Hepatic stellate cell (primary cell): ENCODE measurements around the gene GALR2.

Source experiments
- DNase-seq: peaks from one replicate; pipeline ENCODE4 v3.0.0; 2011; ENCODE audit warnings: low spot score

GALR2 gene

DNA sequence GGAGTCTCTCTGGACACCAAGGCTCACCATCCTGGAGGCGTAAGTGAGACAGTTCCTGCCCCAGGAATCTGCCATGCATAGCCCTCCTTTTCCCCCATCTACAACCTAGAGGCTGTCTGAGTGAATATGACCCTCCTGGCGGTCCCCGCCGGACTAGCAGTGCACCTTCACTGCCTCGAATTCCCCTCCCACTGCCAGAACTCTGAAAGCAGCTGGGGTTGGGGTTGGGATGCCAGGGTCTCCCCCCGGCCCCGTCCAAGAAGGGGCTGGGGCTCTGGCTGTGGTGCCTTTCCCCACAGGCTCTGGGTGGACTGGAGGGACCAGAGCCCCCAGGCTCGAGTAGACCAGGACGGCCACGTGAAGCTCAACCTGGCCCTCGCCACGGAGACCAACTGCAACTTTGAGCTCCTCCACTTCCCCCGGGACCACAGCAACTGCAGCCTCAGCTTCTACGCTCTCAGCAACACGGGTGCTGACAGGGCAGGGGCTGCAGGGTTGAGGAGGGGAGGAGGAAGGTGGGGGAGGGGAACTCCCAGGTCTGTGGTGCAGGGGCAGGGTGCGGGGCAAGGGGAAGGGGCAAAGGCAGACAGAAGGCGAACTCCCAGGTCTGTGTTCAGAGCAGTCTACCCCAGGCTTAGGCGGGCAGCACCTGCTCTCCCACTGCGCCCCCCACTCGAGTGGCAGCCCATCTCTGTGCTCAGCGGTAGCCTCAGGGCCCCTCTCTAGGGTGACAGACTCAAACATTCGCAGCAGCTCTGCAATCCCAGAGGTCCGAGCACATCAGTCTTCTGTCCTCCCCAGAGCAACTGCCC, 5.6 kb downstream of the GALR2 start:
- no peak for DNase-seq

DNA sequence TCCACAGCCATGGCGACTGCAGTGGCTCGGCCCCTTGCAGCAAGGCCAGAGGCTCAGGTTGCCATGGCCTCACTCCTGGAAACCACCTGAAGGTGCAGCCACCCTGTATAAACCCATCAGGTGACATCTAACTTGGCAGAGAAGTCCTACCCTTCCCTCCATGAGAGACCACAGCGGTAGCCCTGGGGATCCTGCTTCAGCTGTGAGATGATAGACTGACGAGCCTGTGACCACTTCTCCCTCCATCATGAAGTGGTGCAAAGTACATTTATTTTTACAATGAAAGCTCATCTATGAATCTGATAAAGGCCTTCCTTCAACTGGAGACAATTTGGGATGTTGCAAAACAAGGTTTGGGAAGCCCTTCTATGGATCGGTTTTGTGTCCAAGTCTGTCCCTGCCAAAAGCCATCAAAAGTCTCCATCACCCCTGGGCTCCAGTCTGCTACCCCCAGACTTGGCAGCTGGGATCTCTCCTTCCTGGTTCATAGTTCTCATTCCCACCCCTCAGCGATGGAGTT, 6.2 kb downstream of the GALR2 start:
- DNase-seq, result no peak

DNA sequence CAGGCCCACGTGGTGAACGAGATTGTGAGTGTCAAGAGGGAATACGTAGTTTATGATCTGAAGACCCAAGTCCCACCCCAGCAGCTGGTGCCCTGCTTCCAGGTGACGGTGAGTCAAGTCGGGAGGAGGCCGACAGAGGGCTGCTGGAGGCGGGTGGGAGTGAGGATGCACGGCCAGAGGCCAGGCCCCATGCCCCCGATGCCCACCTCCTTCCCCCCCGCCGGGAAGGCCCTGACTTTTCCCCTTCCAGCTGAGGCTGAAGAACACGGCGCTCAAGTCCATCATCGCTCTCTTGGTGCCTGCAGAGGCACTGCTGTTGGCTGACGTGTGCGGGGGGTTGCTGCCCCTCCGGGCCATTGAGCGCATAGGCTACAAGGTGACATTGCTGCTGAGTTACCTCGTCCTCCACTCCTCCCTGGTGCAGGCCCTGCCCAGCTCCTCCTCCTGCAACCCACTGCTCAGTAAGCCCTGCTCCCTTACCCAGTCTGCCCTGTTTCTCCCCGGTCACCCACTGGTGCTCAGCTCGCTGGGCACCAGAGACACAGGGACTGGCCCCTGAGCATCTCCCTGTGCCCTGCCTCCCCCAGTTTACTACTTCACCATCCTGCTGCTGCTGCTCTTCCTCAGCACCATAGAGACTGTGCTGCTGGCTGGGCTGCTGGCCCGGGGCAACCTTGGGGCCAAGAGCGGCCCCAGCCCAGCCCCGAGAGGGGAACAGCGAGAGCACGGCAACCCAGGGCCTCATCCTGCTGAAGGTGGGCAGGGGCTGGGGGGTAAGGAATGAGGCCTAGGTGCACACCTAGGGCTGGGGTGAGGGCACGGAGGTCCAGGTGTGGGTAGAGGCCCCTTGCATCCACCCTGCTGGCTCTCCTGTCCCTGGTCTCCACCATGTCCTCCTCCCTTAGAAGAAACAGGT, 7.0 kb downstream of the GALR2 start:
- no peak for DNase-seq

DNA sequence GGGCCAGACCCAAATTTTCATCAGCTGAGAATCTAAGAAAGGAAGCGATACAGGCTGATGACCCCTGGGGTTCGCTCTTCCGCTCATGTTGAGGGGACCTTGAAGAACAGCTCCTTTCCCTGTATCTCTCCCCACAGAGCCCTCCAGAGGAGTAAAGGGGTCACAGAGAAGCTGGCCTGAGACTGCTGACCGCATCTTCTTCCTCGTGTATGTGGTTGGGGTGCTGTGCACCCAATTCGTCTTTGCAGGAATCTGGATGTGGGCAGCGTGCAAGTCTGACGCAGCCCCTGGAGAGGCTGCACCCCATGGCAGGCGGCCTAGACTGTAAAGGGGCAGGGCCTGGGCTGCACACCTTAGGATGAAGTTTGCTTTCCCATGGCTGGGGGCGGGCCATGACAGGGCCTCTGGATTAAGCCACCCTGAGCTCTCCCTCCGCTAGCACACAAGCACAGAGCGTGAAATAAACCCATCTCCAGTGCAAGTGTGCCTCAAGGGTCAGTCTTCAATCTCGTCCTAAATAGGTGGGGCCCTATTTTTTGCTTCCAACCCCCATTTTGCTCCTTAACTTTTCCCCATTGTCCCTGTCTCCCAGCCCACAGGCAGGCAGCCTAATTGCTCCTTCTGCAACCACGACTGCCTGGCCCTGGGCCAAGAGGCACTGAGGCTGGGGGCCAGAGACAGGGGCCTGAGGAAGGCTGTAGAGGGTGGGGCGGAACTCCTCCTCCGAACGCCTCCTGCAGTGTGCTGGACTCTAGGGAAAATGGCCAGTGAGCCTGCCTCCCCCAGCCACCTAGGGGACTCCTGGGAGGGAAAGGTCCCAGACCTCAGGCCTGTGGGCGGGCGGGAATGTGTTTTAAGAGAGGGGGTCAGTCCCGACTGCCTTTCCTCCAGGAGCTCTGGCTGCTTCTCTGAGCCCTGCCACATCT, 8.0 kb downstream of the GALR2 start:
- DNase-seq, result no peak

DNA sequence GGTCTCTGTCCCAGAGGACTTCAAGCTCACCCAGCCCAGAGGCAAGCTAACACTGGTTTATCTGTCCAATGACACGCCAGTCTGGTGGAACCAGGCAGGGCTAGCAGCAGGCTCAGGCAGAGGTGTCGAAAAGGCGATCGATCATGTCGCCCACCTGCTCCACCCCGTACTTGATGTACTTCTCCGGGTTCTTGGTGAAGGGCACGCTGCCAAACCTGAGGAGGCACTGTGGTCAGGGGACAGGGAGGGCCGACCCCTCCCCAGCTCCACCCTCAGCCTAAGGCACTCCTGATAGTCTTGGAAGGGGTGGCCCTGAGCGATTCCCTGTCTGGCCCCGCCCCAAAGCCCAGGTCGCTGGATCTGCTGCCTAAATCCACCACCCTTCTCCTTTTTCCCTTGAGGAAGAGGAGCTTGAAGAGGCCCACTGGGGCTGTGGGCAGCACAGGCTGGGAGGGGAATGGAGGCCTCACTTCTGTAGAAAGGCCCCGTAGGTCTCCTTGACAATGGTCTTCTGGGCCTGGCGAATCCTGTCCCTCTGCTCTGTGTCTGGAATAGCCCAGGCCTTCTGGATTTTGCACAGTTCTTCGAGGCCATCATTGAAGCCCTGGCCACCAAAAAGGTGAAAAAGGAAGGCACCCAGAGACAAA, 9.1 kb downstream of the GALR2 start:
- DNase-seq, result no peak

DNA sequence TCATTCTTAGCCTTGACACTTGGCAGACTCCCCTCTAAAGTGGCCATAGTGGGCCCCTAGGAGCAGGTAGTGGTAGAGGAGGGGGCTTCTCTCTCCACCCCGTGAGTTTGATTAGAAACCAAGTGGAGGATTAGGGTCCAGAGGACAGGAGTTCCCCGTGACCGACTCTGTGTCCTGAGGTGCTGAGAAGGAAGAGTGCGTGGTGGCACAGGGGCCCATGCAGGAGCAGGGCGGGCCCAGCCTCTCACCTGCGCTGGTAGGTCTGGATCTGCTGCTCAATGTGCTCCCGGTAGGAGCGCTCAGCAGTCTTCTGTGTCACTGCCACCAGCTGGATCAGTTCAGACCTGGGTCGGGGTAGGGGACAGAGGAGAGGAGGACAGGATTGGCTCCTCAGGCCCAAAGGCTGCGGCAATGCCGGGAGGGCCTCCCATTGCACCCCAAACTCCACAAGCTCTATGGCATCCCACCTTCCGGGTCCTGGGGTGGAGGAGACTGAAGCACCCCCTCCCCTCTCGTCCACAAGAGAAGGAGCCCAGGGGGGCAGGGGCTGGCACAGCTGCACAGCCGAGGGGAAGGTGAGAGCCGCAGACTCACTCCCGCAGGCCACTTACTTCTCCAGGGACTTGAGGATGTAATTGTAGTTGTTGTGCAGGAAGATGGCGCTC, 10.6 kb downstream of the GALR2 start:
- no peak for DNase-seq

DNA sequence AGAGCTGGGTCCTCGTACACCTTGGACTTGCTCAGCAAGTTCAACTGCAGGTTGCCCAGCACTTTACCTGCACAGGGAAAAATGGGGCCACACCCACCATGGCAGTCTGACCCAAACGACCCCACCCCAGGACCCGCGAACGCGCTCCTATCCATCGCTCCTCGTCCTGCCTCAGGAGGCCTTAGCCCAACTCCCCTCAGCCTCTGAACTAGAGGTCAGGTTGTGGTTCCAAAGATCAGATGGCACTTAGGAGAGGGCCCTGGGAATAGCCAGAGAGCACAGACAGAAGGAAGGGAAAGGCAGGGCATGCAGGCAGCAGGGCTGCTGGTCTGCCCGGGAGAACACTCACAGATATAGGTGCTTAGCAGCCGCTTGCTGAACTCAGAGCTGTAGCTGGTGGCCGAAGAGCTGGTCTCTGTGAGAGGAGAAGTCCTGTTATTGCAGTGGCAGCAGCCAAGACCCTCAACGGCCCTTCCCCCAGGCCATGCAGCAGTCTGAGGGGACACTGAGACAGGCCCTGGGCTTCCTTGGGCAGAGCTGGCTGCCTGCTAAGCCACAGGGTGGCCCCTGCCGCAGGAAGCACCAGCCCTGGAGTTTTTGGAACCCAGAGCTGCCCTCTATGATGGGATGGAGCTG, 11.3 kb downstream of the GALR2 start:
- DNase-seq, result no peak

DNA sequence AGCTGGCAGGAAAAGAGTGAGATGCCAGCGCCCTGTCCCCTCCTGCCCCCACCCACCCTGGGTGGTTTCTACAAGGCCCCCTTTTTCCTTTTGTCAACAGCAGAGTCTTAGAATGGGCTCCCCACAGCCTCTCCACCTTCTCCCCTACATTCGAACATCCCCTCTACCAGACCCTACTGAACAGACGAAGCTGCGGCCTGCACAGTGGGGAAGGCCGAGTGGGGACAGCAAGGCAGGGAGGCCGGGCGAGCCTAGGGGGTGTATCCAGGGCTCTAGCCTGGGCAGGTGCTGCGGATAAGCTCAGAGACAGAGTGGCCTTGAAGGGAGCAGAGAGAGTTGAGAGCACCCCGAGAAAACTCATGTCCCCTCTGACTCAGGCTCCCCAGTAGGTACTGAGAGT, 11.8 kb downstream of the GALR2 start:
- DNase-seq, result no peak

DNA sequence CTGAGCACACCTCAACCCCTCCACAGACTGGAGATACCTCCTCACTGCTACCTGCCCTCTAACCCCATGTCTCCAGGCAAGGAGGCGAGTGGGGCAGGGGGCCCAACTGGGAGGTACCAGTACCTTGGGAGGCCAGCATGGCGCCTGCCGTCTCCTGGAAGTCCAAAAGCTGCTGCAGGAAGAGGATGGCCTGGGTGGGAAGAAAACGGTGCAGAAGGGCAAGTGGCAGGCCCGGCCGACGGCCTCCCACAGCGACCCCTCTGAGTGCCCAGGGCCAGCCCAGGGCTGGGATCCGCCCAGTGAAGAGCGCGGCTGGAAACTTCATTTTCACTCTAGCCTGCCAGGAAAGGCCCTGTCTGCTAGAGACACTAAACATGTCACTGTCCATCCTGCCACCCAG, 12.9 kb downstream of the GALR2 start:
- no peak for DNase-seq

DNA sequence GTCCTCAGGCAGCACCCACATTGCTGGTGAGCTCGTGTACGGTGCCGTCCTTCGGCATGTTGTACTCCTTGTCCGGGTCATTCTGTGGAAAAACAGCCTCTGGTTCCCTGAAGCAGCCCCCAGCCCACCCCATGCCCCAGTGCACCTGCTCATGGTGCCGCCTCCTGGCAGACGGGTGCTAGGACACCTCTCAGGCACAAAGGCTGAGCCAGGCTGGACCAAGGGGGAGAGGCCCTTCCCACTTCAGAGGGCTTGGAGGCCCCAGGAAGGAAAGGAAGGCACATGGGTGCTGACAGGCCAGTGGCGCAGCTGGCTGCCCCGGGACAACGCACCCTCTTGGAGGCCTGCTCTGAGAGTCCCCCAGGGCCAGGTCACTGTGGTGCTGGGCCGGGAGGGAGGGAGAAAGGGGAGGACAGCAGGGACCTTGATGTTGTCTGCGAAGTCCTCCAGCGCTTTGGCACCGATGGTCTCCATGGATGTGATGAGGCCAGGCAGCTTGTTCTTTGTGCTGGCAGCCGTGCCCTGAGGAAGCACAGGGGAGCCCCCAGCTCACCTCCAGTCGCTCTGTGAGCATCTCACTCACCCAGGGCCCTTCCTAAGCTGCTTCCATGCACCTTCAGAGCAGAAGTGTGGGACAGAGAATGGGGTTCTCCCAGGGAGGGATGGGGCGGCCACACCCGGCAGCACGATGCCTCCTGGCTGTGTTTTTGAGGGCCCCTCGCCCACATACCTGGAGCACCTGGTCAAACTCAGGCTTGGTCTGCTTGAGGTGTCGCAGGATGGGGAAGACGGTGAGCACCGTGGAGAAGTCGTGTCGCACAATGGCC, 13.7 kb downstream of the GALR2 start:
- no peak for DNase-seq

DNA sequence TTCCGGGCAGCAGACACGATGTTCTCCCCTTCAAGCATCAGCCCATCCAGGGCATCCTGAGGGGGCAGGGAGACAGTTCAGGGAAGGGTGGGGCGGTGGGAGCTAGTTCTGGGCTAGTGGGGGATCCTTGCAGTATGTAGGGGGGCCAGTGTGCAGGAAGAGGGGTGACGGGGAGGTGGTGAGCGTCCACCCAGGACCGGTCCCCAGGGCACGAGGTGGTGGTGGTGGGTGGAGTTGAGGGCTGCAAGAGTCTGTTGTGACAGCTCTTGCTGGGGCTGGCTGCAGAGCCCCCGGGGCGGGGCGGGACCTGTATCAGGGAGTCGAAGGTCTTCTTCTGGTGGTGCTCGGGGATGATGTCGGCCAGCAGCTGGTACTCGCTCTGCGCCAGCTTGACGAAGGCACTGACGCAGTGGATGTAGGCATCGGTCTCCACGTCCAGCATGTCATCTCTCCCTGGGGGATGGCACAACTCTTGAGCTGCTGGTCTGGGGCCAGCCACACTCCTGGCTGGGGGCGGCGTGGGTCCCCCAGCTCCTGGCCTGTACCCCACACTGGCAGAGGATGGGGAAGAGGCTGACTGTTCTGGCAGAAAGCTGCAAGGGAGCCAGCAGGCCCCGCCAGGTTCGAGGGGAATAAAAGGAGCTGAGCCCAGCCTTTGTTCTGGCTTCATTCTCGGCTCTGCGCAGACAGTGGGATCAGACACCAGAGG, 14.4 kb downstream of the GALR2 start:
- DNase-seq, result no peak

DNA sequence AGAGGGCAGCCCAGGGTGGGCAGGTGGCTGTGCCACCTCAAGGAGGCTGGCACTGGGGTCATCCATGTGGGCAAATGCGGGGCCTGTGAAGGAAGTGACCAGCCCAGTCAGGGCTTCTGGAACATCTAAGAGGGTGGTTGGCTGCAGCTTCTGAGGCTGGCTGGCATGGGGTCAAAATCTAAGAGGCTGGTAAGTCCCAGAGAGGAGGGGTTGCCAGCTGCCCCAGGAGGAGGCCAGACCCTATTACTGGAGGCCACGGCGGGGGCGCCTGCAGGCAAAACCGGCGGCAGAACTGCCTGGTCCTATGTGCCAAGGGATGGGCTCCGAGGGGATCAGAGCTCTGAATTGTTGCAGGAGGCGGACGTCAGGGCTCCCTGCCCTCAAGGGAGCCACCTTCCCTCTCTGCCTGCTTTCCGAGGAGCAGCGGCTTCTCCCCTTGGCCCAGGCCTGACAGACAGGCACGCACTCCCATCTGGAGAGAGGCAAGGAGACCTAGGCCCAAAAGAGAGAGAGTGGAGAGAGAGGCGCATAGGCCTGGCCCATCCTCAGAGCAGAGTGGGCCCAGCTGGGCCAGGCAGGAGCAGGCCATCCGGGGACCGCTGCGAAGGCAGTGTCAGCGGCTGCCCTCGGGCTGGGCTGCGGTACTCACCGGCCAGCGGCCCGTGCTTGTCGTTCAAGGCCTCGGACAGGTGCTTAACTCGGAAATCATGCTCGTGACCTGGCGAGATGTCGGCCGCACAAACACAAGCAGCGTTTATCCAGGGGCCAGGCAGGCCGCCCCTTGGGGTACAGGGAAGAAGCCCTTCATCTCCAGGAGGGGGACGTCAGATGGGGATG, 15.3 kb downstream of the GALR2 start:
- no peak for DNase-seq

DNA sequence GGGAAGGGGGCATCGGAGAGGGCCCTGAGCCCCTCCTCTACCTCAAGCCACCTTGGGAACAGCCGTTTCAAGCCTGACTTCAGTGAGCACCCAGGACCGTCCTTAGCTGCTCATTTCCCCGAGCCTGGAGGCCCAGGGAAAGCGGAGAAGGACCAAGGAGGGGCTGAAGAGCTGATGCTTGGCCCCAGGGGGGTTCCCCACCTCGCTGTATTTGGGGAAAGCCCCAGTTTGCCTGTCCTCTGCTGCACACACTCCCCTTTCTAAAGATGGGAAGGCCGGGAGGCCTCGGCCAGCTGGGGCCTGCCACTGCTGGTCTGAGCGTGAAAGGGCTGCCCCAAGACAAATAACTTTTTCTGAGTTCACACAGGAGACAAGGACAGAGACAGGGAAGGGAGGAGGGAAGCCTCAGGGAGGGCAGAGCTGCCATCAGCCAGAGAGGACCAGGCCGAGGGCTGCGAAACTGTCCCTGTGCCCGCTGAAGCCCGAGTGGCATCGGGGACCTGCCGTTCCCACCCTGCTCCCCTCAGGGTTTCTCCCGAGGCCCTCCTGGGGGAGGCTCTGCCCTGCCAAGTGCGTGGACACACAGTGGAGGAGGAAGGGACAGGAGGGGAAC, 16.0 kb downstream of the GALR2 start:
- no peak for DNase-seq

DNA sequence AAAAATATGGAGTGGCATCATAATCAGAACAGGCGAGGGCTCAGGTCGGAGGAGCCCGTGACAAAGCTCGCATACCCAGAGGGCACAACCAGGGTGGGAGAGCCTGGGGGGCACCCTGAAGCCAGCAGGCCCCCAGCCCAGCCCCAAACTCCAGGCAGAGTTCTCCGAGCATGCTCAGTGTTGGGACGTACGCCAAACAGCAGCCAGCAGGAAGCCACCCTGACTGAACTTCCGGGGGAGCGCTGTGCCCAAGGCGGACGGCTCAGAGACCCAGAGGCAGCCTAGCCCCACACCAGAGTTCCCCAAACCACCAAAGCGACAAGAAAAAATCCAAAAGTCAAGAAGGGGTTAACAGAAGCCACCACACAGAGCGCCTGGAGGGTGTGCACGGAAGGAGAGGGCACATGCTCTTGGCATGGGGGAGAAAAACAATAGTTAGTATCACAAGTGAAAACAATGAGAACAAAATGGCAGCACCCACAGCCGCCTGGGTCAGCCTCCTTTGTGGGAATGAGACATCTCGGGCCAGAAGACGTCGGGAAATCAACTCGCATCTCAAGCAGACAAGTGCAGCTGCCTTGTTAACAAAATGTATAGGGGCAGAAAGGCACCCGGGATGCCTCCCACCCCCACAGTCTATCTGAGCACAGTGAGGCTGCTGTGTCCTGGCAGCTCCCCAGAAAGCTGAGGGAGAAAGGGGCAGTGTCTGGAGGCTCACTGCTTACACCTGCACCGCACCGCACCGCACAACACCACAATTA, 17.1 kb downstream of the GALR2 start:
- no peak for DNase-seq

DNA sequence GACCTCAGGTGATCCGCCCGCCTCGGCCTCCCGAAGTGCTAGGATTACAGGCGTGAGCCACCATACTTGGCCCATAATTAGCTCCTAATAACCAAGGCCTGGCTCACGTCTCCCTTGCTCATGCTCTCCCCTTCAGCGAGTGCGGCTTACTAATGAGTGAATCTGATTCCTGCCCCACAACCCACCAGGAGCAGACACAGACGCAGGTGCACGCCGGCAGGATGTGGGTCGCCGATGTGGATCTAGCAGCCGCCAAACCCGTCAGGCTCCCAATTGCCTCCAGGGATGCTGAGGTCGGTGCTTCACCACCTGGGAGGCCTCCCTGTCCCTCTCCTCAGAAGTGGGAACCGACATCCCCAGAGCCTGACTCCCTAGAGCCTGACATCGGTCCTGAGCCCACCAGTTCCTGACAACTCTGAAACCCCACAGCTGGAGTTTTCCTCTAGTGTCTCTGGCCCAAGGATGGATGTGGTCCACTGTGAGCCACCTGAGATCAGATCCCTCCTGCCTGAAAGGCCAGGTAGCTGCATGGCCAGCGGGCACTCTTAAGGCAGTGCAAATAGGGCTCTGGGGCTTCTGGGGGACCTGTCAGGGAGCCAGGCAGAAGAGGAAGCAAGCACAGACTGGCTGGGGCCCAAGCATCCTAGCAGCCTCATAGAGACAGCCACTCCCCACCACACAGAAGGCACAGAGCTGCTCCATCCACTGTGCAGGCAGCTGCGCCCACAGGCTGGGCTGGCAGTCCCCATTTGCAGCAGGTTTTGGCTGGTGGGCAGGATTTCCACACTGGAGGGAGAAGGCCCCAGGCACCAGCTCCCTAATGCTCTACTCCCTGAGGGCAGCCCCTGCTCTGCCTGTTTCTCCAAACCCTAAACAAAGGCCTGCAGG, 18.2 kb downstream of the GALR2 start:
- no peak for DNase-seq

DNA sequence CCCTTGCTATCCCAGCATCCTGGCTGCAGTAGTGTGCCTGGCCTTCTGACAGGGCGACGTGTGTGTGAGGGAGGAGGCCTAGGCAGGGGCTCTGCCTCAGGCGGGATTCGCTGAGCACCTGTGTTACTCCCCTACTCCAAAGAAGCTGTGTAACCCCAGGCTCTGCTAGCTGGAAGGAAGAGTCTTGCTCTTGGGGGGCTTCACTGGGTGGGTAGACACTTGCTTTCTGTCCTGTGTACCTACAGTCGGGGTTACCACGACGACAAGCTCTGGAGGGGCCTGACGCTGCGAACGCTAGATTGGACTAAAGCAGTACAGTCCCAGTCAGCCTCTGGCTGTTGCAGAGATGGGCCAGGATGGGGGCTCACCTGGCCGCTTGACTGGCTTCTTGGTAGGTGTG, 19.5 kb downstream of the GALR2 start:
- DNase-seq, result no peak
